ENCODE results near the gene LSAMP.

The LSAMP gene

GRCh38 chr3:116399701-116400226 is 45.5 kb downstream of the LSAMP start:
- ChIA-PET CTCF (no interaction called here), POLR2A (no interaction called here)
- no peak for TF ChIP-seq CTCF (IDR thresholded peaks at IDR 0.05; ENCODE audit: insufficient read depth, low read length, missing control alignments)

GRCh38 chr3:116394365-116394764 is 50.9 kb downstream of the LSAMP start:
- DNase-seq (ENCODE audit: low read depth, low spot score), result no peak
- POLR2A ChIA-PET, result no interaction called here
- no peak for TF ChIP-seq CTCF (IDR thresholded peaks at IDR 0.05; ENCODE audit: insufficient read depth, low read length, missing control alignments)
- CTCF ChIA-PET, result no interaction called here
- no peak overlapping the region for H3K4me3 ChIP-seq (ENCODE audit: low read depth, low read length)

More at GRCh38 chr3:116399701-116400226, 45.5 kb downstream of the LSAMP start:
- no peak overlapping the region for H3K4me3 ChIP-seq (ENCODE audit: low read depth, low read length)
- DNase-seq (ENCODE audit: low read depth, low spot score), result no peak

DNA sequence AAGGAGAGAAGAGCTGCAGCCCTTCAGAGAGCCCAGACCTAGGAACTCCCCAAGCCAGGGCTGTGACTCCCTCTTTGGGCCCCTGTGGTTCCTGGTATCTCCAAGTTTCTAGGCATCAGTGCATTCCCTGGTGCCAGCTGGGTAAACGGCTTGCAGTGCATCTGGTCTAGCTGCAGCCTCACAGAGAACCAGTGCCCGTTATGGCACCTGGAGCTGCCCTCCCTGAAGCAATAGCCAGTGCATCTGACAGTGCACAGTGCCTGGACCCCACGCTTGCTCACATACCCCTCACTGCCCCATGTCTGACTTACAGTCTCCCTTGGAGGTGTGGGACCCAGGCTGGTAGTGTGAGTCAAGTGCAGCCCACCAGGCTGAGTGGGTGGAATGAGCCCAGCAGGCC is 52.1 kb downstream of the LSAMP start:
- TF ChIP-seq CTCF (IDR thresholded peaks at IDR 0.05; ENCODE audit: insufficient read depth, low read length, missing control alignments), result no peak
- POLR2A ChIA-PET, result no interaction called here
- no peak overlapping the region for H3K4me3 ChIP-seq (ENCODE audit: low read depth, low read length)
- no peak for DNase-seq (ENCODE audit: low read depth, low spot score)
- CTCF ChIA-PET, result no interaction called here

DNA sequence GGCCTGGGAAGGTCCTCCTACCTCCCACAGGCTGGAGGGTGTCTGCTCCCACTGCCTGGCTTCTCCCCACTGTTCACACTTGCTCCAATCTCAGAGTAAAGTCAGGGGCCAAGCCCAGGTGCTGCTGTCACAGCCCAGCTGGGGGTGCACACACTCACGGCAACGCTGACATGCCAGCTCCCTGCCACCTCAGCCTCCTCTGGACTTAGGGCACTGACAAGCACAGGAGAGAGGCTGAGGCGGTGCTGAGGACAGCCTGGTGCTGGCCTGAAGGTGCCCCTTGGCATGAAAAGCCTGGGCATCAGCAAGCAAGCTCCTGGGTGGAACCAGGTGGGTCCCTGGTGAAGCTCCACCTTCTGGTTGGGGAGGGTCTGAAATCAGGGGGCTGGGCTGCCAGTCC is 53.0 kb downstream of the LSAMP start:
- POLR2A ChIA-PET, result no interaction called here
- TF ChIP-seq CTCF (IDR thresholded peaks at IDR 0.05; ENCODE audit: insufficient read depth, low read length, missing control alignments), result no peak

DNA sequence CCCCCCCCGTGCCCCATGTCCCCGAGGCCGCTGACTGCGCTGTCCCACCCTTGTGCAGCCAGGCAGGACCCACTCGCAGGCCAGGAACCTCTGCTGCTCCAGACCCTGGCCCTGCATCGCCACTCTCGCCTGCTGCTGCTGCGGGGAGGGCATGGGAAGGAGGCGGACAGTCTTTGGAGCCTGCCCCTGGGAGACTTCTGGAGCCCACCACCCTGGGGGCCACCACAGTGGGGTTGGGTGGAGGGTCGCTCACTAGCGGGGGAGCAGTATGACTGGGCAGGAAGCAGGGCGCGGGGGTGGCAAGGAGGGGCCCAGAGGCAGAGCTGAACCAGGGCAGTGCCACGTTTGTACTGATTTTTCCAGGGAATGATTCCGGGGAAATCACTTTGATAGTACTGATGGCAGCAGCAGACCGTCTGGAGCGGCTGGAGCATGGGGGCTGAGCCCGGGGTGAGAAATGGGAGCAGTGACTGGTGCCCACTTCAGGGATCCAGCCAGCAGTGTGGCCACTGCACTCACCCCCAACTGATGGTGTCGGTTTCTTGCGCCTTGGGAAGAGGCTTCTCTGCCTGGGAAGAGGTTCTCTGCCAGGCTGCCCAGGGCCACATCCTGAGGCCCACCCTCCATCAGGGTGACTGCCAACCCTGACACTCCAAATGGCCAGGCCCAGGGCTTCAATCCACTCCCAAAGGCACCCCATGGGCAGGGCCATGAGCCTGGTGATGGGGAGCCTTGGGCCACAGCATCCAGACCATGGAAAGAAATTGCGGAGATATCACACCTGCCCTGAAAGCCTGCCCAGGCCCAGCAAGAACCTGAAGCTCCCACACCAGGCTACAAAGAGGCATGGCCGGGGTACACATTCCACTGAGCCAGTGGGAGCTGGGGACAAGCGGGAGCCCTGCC is 53.7 kb downstream of the LSAMP start:
- no peak for DNase-seq (ENCODE audit: low read depth, low spot score)
- H3K4me3 ChIP-seq (ENCODE audit: low read depth, low read length), result no peak overlapping the region
- TF ChIP-seq CTCF (IDR thresholded peaks at IDR 0.05; ENCODE audit: insufficient read depth, low read length, missing control alignments), result no peak
- POLR2A ChIA-PET, result no interaction called here
- CTCF ChIA-PET, result no interaction called here

More for the DNA sequence above, 53.0 kb downstream of the LSAMP start:
- H3K4me3 ChIP-seq (ENCODE audit: low read depth, low read length), result no peak overlapping the region
- CTCF ChIA-PET, result no interaction called here
- DNase-seq (ENCODE audit: low read depth, low spot score), result no peak

GRCh38 chr3:116390318-116390717 is 55.0 kb downstream of the LSAMP start:
- no peak for DNase-seq (ENCODE audit: low read depth, low spot score)
- ChIA-PET POLR2A (no interaction called here), CTCF (no interaction called here)
- TF ChIP-seq CTCF (IDR thresholded peaks at IDR 0.05; ENCODE audit: insufficient read depth, low read length, missing control alignments), result no peak
- no peak overlapping the region for H3K4me3 ChIP-seq (ENCODE audit: low read depth, low read length)
